Stimulated activated CD8-positive, alpha-beta memory T cell treated with anti-CD3 and anti-CD28 coated beads, Interleukin-7, amount 100 ng/mL, for 4 hours (primary cell): Measurements from ENCODE around the gene PLXNA4.

ENCODE experiments used
- DNase-seq, 2 donors: peaks; one replicate each; pipeline ENCODE4 v3.0.0-alpha.2; 2020; ENCODE audit warnings: low read depth in 2 of 2

The PLXNA4 gene

GRCh38 chr7:132262160-132262470 lies 314.2 kb downstream of the PLXNA4 start:
- no peak for DNase-seq

- no peak for DNase-seq
These were observed 314.7 kb downstream of the PLXNA4 start for GRCh38 chr7:132261327-132262159.

DNA sequence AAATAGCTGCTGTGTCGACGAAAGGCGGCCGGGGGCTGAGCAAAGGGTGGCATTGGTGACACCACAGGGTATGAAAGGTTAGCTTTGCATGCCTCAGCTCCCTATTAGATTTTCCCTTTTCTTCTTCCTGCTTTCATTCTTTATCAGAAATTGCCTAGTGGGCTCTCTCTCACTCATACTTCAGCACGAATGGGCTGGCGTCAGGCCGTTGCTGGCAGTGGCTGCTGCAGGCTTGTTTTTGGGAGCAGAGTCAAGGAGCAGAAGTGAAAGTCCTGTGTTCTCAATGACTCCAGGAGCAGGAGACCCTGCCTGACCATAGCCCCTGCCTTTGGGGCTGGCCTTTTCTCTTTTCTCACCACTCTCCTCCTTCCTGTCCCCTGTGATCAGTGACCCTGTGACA lies 318.0 kb downstream of the PLXNA4 start:
- DNase-seq: no peak

GRCh38 chr7:132257253-132257652 lies 319.0 kb downstream of the PLXNA4 start:
- DNase-seq: no peak

- DNase-seq: no peak
These were observed 319.5 kb downstream of the PLXNA4 start for GRCh38 chr7:132256721-132257212.

GRCh38 chr7:132255898-132256297 lies 320.4 kb downstream of the PLXNA4 start:
- no peak for DNase-seq

DNA sequence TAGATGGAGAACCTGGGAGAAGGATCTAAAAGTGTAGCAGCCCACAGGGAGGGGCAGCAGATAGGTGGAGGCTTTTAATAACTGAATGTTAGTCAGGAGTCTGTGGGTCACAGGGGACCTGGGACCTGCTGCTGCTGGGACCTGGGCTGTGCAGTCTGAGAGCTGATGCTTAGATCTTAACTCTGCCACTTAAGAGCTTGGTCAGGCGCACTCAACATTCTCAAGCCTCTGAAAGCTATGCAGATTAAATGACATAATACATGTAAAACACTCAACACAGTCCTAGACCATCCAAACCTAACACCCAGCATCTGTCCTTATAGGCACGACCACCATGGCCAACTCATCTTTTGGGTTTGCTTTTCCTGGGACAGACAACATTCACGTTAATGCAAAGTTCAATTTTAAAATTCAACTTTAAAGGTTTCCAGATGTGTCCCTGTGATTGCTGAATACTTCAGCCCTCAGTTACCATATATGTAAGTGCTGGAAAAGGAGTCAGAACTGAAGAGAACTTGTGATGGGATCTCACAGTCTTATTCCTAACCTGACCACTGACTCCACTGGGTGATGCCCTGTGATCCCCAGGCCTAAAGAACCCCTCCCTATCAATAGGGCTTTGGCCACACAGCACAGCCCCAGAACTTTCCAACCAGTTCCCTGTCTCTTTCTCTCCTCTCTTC lies 321.0 kb downstream of the PLXNA4 start:
- no peak for DNase-seq

DNA sequence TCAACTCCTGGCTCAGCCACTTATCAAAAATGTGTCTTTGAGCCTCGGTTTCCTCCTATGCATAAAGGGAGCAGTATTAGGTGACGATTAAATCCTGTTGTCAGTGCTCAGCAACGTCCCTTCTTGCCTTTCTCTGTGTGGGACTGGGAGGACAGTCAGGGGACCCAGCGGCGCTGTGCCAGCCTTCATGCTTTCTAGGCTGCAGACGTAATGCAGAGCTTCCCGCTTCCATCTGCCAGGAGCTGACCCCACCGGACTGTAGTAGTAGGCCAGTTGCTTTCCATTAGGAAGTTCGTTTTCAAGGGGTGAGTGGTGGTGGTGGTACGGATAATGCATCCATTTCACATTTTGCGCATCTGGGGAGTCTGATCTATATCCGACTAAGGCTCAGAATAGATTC lies 321.8 kb downstream of the PLXNA4 start:
- DNase-seq: no peak

DNA sequence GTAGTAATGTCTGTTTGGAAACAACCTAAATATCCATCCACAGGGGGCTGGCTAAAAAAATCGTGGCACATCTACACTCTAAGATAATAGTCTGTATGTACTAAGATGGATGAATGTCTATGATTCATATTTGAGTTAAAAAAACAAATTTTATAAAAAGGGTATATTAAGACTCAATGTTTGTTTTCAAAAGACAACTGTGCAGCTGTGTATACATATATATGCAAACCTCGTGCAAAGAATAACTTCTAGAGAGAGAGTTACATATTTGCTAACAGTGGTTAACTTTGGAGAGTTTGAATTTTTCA lies 323.5 kb downstream of the PLXNA4 start:
- DNase-seq: no peak

GRCh38 chr7:132251327-132251659 lies 325.0 kb downstream of the PLXNA4 start:
- DNase-seq: no peak

DNA sequence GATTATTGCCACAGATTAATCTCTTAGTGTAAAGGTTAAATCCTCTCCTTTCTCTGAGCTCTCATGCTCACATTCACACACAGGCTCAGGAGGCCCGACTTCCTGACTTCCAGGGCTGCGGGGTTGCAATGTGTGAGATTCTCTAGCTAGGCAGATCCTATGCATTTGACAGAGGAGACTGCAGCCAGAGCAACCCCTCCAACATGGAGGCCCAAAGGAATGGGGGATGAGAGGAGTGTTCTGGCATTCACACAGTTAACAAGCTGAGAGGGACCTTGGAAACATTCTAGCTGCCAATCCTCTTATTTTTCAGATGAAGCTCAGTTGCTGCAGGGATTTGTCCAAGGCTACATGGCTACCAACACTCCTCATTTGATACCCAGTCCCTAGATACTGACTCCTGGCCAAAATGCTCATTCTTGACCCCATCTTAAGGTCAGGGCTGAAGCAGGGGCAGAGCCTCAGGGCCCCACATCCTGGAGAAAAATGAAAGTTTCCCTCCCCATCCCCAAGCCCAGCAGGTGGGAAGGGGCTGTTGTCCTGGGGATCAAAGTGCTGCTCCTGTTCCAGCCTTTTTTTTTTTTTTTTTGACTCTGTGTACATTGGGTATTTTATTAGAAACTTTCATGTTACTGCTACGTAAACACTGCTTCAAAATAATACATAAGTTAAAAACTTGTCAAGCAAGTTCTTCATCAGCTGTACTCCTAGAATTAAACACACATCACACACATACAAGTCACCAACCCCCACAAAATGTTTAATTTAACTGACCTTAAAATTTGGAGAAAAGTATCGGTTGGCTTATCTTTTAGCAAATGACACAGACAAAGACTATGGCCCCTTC lies 325.6 kb downstream of the PLXNA4 start:
- no peak for DNase-seq

GRCh38 chr7:132249256-132249971 lies 326.9 kb downstream of the PLXNA4 start:
- DNase-seq: no peak

DNA sequence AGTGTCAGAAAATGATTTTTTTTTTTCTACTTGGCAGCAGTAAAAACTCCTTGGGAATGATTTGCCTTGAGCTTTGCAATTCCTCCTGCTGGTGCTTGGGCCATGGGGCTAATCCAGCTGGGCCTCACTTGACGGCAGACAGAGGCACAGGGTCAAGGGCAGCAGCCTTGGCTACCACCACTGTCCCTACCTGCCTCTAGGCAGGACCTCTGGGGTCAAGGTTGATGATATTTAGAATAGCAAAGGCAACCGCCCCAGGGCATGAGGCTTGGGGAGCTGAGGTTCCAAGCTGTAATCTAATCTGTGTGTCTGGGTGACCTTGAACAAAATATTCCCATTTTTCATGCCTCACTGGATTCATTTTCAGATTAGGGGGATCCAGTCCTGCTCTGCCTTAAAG lies 327.4 kb downstream of the PLXNA4 start:
- DNase-seq: no peak

- DNase-seq: no peak
These were observed 328.2 kb downstream of the PLXNA4 start for GRCh38 chr7:132247995-132248618.

DNA sequence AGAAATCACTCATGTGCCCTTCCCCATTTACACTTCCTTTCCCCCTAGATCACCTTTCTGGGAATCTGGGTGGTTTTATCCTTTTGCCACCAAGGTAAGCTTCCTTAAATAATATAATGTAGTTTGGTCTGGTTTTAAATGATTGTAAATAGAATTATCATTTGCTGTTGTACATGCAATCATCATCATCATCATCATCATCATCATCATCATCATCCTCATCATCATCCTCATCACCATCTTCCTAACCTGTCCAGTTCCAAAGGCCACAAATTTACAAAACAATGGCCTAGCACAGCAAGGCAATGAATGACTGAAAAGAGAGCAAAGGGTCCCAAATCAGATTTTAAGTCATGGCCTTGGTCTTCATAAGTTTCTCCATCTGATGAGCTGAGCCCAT lies 329.7 kb downstream of the PLXNA4 start:
- no peak for DNase-seq

DNA sequence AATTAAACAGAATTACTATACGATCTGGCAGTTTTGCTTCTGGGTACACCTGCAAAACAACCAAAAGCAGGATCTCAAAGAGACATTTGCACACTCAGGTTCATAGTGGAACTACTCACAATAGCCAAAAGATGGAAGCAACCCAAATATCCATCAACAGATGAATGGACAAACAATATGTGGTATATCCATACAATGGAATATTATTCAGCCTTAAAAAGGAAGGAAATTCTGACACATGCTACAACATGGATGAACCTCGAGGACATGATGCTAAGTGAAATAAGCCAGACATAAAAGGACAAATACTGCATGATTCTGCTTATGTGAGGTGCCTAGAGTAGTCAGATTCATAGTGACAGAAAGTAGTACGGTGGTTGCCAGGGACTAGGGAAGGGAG lies 330.7 kb downstream of the PLXNA4 start:
- DNase-seq: no peak

GRCh38 chr7:132244903-132245480 lies 331.3 kb downstream of the PLXNA4 start:
- DNase-seq: no peak

- DNase-seq: no peak
These were observed 332.8 kb downstream of the PLXNA4 start for GRCh38 chr7:132243463-132243862.

DNA sequence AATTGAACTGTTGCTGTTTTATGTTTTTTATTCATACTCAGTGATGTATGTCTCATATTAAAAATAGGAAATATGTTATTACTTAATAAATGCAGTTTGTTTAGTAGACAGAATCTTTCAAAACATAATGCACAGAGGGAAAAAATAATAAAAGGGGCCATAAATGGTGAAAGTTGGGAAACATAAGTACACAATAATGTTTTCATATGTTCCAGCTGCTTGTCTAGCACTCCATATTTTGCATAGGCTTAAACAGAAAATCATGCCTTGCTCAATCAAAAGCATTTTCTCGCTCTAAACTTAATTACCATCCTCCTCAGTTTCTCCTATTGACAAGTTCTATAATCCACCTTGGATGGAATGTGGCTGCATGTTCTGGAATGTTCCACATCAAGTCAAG lies 333.2 kb downstream of the PLXNA4 start:
- DNase-seq: no peak

- DNase-seq: no peak
These were observed 334.0 kb downstream of the PLXNA4 start for GRCh38 chr7:132242192-132242812.
